Stimulated activated CD4-positive, alpha-beta T cell treated with anti-CD3 and anti-CD28 coated beads, Interleukin-2, amount 100 ng/mL, for 48 hours (primary cell): ENCODE results near the gene ABHD16B.

Source experiments
- DNase-seq, 2 donors: peaks; one replicate each; pipeline ENCODE4 v3.0.0-alpha.2; 2020

The ABHD16B gene

GRCh38 chr20:63861365-63861934 is at the start of gene ABHD16B:
TSS of gene ABHD16B (plus strand) at chr20:63861498. CDS start at chr20:63861541, 43 bp downstream.
- no peak for DNase-seq

- DNase-seq: no peak
Measured at GRCh38 chr20:63814891-63815614, 46.2 kb upstream of the ABHD16B start.

GRCh38 chr20:63815615-63816253 is 45.6 kb upstream of the ABHD16B start:
- DNase-seq: no peak

DNA sequence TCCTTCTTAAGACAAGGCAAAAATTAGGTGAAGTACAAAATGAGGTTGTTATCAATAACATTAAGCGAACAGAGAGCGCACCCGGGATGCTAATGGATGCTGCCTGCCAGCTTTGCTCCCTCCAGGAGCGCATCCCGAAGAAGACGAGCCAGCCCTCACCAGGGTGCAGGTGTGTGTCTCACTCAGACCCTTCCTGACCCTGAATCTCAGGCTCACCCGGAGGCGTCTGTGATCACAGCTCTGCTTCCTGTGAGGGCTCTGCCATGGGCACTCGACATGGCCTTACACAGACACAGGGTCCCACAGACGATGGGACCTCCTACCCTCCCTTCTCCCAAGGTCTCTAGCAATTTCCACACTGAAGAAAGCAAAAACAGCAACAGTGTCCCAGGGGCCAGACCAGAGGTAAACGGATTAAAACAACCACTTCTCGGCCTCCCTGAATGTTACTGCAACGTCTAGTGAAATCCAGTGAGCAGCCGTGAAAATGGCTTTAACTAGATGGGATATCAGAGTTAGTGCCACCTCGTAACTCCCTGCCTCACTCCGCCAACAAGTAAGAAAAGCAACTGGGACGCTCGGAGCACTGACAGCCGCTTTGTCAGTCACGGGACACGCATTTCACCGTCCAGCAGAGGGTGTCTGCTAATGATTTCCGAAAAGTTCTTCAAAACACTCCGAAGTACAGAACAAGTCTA is 41.9 kb upstream of the ABHD16B start:
- DNase-seq: no peak

DNA sequence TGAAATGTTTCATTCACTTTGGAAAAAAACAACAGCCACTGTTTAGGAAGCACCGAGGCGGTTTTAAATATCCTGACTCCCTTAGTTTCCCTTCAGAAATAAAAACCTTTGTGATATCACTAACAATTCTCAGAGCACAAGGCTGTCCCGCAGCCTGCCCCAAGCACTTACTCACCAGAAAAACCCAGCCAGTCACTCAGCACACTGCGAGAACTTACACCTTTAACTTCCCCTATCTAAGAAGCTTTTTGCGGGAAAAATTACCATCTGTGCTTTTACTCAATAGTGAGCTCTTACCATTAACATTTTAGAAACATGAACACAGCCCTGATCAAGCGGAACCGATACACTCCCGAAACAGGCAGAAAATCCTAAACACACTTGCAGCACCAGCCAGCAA is 39.5 kb upstream of the ABHD16B start:
- no peak for DNase-seq

DNA sequence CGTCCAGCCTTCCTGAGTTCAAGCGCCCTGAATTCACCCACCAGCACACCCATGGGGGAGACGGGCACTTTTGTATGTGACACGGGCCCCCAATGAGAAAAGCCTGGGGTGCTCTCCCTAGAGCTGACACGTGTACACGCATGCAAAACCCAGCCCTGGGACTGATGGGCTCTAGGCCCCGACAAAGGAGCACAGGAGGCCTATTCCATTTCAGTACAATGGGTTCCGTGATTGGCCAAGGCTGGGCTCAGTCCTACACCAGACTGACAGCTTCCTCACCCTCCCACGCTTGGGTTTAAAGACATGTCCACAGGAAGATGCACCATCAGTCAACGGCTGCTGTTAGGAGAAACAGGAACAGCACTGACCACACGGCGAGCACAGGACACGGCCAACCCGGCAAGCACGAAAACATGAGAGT is 39.0 kb upstream of the ABHD16B start:
- no peak for DNase-seq

DNA sequence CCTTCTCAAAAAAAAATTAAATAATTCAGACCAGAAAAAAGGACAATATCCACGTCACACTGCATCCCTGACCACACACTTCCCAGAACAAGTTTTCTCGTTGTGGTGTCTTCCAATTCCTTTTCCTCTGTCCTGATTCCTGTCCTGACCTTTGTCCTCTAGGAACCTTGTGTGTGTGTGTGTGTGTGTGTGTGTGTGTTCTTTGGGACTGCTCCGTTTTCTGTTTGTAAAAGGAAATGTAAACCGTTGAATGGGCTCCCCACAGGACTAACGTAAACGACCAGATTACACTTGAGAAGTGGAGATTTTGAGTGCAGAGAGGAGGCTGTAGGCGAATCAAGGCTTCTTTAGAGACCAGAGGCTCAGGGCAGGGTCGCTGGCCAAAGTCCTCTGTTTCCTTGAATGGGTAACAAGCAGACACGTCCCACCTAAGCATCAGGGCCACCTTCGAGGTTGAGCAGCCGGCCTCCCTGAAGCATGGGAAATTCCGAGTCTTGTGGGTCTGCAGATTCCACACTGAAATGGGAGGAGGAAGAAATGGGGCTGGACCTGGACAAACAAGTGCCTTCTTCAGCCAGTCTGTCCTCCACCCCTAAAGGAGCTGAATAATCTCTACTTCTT is 37.5 kb upstream of the ABHD16B start:
- DNase-seq: no peak

DNA sequence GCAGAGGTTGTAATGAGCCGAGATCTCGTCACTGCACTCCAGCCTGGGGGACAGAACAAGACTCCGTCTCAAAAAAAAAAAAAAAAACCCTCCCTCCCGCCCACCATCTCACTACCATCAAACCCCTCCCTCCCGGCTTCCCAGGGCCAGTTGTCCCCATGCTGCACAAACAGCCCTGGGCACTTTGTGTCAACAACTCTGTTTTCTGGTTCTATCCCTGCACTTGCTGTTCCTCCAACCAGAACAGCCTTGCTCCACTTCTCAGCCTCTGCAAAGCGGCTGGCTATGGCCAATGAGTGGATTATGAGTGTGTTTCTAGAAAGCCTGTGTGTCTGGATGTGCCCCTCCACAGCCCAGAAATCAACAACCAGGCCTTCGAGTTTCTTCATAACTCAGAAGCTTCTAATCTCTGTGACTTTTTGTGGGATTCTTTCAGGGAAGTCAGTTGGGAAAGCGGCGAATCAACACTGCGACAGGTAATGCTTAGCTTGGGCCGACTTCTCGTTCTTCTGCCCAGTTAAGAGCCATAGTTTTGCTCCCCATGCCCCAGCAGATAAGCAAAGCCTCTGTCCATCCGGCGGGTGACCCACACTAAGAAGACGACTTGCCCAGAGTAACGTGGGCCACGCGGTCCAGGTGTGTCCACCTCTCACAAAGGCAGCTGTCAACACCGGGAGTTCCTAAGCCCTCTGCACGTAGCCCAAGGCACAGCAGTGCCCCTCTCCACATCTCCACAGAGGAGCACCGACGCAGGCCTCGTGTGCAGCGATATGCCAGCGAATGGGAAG is 35.8 kb upstream of the ABHD16B start:
- DNase-seq: no peak

DNA sequence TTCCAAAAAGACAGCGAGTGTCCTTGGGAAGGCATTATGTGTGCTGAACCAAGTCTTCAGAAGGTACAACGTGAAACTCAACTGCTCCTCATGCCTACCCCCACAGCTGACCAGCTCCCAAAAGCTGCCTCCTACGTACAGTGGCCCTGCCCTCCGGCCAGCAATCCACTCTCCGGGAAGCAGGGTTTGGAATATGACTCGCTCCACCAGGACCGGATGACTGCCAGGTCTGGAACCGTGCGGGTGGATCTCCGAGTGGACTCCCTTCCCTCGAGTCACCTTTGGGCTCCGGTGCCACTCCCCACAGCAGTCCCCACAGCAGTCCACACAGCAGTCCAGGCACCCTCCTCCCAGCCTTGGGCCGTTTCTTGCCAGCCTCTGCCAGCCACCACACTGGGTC is 34.5 kb upstream of the ABHD16B start:
- DNase-seq: no peak

DNA sequence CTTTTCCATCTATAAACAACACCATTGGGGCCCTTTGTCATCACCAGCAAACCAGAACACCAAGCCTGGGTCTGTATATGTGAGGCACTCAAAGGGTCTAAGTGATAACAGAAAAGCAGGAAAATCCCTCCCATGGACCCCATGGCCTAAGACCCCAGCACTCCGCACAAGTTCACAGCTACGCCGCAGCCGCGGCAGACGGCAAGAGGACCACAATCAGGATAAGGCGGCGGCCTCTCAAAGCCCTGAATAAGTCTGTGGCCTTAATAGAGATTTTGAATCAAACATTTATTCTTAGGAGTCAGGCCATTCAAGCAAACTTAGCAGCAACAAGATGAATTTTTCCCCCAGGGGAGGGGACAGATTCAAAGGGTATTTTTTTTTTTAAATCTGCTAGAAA is 33.2 kb upstream of the ABHD16B start:
- DNase-seq: no peak

DNA sequence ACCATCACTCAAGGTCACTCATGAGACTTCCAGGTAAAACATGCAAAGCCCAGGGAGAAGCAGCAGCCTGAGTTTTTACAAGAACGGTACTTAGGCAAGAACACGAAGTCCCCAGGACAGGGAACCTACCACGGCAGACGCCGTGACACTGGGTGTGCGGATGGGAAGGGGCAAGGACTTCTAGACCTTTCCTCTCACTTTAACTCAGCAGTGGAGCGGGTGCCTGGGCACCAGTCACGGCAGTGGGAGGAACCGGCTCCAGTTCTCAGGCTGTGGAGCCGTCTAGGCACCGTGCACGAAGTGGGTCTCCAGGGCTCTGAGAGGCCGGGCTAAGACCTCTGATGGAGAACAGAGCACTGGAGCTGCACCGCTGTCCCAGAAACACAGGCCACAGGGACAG is 32.8 kb upstream of the ABHD16B start:
- no peak for DNase-seq

- no peak for DNase-seq
Measured at GRCh38 chr20:63828951-63829350, 32.3 kb upstream of the ABHD16B start.

GRCh38 chr20:63829603-63829944 is 31.7 kb upstream of the ABHD16B start:
- no peak for DNase-seq

DNA sequence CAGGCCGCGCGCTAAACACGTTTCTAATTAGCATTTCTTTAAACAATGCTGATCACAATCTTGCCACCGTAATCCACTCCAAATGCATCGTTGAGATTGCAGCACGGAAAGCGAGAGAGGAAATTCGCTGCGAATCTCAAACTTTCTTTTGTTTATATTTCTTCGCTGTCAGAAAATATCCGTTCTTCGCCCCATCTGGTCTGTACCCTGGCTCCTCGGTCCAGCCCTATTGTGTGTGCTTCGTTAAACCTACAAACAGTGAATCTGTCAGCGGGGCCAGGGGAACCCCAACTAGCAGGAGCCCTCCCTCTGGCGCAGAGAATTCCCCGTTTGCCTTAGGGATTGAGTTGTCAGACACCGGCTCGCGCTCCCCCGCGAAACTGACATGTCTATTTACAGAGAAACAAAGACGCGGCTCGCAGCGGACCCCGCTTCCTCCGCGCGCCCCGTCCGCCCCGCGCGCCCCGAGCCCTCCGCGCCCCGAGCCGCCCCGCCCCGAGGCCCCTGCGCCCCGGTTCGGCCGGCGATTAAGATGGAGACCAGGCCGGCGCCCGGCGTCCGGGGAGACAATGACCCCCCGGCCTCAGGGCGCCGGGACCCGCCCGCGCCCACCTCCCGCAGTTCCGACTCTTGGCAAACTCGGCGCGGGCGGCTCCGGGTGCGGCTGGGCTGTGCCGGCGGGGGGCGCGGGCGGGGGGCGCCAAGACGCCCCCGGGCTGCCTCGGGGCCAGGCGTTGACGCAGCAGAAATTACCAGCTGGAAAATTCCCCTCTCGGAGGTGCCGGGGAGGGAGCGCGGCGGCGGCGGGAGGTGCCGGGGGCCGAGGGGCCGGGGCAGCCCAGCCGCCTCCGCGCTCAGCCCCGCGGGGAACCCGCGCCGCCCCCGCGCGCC is 31.1 kb upstream of the ABHD16B start:
- DNase-seq: no peak

DNA sequence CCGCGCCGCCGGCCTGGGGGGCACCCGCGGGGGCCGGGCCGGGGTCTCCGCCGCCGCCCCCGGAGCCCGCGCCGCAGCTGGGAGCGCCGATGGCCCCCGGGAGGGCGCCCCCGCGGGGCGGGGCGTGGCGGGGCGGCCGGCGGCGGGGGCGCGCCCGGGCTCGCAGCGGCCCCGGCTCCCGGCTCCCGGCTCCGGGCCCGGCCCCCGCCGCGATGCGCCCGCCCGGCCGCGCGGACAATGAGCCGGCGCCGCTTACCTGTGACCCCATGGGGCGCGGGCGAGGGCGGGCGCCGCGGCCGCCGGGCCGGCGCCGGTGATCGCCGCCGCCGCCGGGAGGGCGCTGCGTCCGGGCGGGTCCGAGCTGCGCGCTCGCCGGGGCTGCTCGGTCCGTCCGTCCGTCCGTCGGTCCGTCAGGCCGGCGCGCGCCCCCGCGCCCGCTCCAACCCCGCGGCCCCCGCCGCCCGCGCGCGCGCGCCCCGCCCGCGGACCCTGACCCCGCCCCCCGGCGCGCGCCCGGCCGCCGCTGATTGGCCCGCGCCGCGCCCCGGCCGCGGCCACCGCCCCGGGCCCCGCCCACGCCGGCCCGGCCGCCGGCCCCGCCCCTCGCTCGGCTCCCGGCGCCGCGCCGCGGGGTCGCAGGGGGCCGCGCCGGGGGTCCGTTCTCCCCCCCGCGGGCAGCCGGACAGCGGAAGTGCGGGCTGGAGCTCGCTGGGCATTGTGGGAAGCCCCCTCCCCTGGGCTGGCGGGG is 30.3 kb upstream of the ABHD16B start, which contains the start of gene ZBTB46:
Gene ZBTB46, minus strand, starts transcription at position 424 of the 748 bp plus-strand sequence. CDS start 40,507 bp downstream, outside the sequence.
- peak; percentile 30 to 38 for DNase-seq

GRCh38 chr20:63831646-63831992 is 29.7 kb upstream of the ABHD16B start:
- DNase-seq: no peak

GRCh38 chr20:63831993-63832686 is 29.2 kb upstream of the ABHD16B start:
- no peak for DNase-seq

DNA sequence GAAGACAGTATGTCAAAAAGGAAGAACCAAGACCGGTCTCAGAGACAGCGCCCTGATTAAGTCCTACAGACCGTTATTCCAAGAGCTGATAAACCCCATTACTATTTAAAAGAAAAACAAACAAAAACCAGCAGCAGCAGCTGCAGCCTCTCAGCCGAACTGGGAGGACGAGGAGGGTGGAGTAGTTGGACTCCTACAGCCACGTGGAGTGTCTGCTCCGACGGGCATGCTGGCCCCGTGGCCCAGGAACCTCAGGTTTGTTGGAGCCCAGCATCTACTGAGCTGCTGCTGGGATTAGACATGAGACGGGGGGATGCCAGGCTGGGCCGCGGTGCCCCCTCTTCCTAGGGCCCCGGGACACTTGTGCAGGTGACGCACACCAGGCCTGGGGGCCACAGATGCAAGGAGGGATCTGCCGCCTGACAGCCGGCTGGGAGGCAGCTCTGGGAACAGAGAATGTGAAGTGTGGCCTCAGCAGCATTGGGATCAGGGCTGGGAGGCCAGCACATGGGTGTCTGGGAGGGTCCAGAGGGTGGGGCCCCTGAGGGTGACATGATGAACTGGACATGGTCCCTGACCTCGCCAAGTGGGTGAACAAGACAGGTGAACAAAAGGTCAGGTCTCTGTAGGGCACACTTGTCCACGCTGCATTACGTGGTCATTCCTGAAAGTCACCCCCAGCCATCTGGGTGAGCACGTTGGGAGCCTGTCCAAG is 27.4 kb upstream of the ABHD16B start:
- DNase-seq: no peak

DNA sequence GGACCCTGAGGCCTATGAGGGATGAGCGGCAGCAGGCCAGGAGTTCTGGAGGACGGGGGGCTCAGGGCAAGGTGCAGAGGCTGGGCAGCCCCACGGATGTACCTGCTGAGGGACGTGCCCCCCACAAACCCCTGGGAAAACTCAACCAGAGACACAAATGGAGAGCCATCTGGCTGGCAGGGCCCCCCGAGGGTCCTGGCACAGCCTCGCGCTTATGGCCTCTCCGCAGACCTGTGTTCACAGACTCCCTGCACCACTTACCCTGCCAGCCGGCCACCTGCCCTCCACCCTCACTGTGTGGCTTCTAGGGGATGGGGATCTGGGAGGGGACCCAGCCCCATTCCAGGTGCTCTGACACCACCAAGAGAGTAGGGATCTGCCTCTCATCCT is 26.8 kb upstream of the ABHD16B start:
- DNase-seq: no peak
